Measurements from ENCODE around the gene ALDH16A1. TPM values are rescaled to one million over a fixed set of nuclear protein-coding genes. Genes with fewer than 3 reads are reported as not detected.

The ALDH16A1 gene
- total and polyA plus RNA-seq, 2 donors (not counting 3 experiments of a cell fraction or from before 2014, with no cell fraction given): 27.6 to 33.2 TPM

- H3K9ac ChIP-seq (replicated peaks; ENCODE audit: extremely low read depth, insufficient read depth, low read length): no peak overlapping the region
- dilution Hi-C loops (cut with MboI; ENCODE audit: extremely low pct_ligation_motif_present, low sequenced_read_pairs) (no loop called here), intact Hi-C loops (cut with micrococcal nuclease) (no loop called here)
- no peaks in the 10 kb centered on the region for H3K79me2 ChIP-seq (ENCODE audit: control insufficient read depth, insufficient read depth, low read length)
- CTCF ChIA-PET: interaction anchor here (2.4 kb wide), 1 partner anchor 10 kb away, joined by 10 read pairs; the partner anchor contains the start of gene GFY
- no peaks in the 10 kb centered on the region for H3K36me3 ChIP-seq (ENCODE audit: control insufficient read depth in 2 of 2, extremely low read depth in 1 of 2, insufficient read depth in 2 of 2, low read length in 2 of 2)
- no peak for TF ChIP-seq POLR2A (IDR thresholded peaks at IDR 0.05; ENCODE audit: low read depth, low read length)
- TF ChIP-seq JUN (IDR thresholded peaks at IDR 0.05; ENCODE audit: borderline replicate concordance, insufficient read depth, insufficient read length, low read depth): no peak
- TF ChIP-seq POLR2AphosphoS5 (IDR thresholded peaks at IDR 0.05; ENCODE audit: insufficient read depth, low read depth, low read length): no peak
- no peak for TF ChIP-seq GATA2 (IDR thresholded peaks at IDR 0.05; ENCODE audit: insufficient read depth, insufficient read length, low read depth, low read length)
- TF ChIP-seq EZH2 (IDR thresholded peaks at IDR 0.05; ENCODE audit: borderline replicate concordance, low read depth, low read length, severe bottlenecking): no peak
- no peak for TF ChIP-seq CTCF (IDR thresholded peaks at IDR 0.05; ENCODE audit: extremely low read depth in 1 of 2, insufficient read depth in 1 of 2, low read depth in 1 of 2, low read length in 2 of 2)
- TF ChIP-seq MYC (IDR thresholded peaks at IDR 0.05; ENCODE audit: low read depth, low read length): no peak
- TF ChIP-seq FOS (IDR thresholded peaks at IDR 0.05; ENCODE audit: borderline replicate concordance, insufficient read depth, low read length): no peak
- TF ChIP-seq MAX (IDR thresholded peaks at IDR 0.05; ENCODE audit: insufficient read depth, insufficient read length): no peak
- peaks cover 18 to 29% of the 10 kb centered on the region in 2 experiments for H3K27me3 ChIP-seq (ENCODE audit: control insufficient read depth in 2 of 2, insufficient read depth in 2 of 2, low read length in 2 of 2)
- FAIRE-seq (no peak), DNase-seq (ENCODE audit: low read depth, low spot score) (no peak)
- no peaks in the 10 kb centered on the region for H3K9me1 ChIP-seq (replicated peaks; ENCODE audit: control insufficient read depth, extremely low read depth, insufficient read depth, low read length)
- H3K4me3 ChIP-seq (replicated peaks in 1 of 3; ENCODE audit: insufficient read depth in 1 of 3, low read depth in 1 of 3, low read length in 3 of 3): no peak overlapping the region
- BruUV-seq (replicated peaks): no TSS peak
- H3K4me1 ChIP-seq (ENCODE audit: control insufficient read depth, extremely low read depth, insufficient read depth, low read length): no peaks in the 10 kb centered on the region
- H2AFZ ChIP-seq (ENCODE audit: low read depth, low read length): no peak overlapping the region
- H3K4me2 ChIP-seq (ENCODE audit: insufficient read depth, low read length): no peak overlapping the region
- no peaks in the 10 kb centered on the region for H3K9me3 ChIP-seq (replicated peaks; ENCODE audit: control insufficient read depth, insufficient read depth, low read length)
- POLR2A ChIA-PET: no interaction called here
- H3K27ac ChIP-seq (ENCODE audit: insufficient read depth, low read depth, low read length): no peak overlapping the region
- H4K20me1 ChIP-seq (replicated peaks; ENCODE audit: control insufficient read depth, extremely low read depth, insufficient read depth, low read length): no peaks in the 10 kb centered on the region
Measured at GRCh38 chr19:49415810-49416200, 37.2 kb upstream of the ALDH16A1 start.
